Stimulated activated CD4-positive, alpha-beta T cell treated with anti-CD3 and anti-CD28 coated beads, Interleukin-4, amount 100 ng/mL, for 24 hours (primary cell): ENCODE measurements around the gene FBXO22.
"Not testable (repeated sequence)": the region's sequence is repeated elsewhere in the genome, so short reads cannot be mapped to it uniquely, and the experiment has no call there.

Experiments
- DNase-seq: peaks from one replicate; pipeline ENCODE4 v3.0.0-alpha.2; 2020

The FBXO22 gene

DNA sequence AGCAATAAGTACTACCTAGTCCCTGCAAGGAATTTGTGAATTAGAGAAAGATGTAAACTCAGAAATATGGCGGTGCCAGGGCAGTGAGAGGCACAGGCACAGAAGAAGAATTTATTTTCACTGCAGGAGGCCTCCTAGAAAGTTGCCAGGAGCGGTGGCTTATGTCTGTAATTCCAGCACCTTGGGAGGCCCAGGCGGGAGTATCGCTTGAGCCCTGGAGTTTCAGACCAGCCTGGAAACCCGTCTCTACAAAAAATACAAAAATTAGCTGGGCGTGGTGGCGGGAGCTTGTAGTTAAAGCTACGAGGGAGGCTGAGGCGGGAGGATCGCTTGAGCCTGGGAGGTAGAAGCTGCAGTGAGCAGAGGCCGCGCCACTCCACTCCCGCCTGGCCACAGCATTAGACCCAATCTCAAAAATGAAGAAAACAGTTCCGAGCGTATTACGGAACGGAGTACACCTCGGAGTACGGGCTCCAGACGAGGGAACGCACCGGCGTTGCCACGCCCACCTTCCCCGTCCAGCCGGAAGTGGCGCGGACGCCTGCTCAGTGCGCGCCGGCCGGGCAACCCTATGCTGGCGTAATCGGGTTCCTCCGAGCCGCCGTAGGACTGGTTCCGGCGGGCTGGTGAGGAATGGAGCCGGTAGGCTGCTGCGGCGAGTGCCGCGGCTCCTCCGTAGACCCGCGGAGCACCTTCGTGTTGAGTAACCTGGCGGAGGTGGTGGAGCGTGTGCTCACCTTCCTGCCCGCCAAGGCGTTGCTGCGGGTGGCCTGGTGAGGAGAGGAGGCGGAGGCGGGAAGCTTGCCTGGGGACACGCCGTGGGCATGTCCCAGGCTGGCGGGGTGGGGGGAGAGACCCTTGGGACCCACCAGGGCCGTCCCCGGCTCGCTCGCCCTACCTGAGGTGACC lies at the start of gene FBXO22:
Gene FBXO22, plus strand, starts transcription at position 548 of the 909 bp plus-strand sequence. Its CDS starts 86 bp downstream, at position 634.
- peak; percentile 92 for DNase-seq

GRCh38 chr15:75857886-75858285 lies 45.8 kb upstream of the FBXO22 start:
- no peak for DNase-seq

DNA sequence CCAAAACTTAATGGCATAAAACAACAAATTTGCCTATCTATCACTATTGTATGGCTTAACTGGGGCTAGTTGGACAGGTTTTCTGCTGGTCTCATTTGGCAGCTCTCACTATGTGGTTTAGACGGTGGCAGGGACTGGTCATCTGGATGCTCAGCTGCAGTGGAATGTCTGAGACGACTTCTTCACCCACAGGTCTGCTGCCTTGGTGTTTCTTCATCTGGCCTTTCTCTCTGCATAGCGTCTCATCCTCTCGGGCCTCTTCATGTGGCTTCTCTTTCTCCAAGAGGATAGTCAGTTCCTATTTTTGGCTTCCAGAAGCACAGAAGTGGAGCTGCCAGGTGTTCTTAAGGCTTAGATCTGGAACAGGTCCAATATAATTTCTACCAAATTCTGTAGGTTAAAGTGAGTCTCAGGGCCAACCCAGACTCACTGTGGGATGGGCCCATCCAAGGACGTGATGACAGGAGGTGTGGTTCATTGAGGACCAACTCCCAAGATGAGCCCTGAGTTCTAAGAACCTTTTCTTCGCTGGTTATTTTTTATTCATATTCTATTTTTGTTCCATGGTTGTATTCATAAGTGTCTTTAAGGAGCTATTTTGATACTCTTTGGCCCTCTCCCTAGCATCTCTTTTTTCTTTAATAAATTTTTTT lies 41.8 kb upstream of the FBXO22 start:
- no peak for DNase-seq

DNA sequence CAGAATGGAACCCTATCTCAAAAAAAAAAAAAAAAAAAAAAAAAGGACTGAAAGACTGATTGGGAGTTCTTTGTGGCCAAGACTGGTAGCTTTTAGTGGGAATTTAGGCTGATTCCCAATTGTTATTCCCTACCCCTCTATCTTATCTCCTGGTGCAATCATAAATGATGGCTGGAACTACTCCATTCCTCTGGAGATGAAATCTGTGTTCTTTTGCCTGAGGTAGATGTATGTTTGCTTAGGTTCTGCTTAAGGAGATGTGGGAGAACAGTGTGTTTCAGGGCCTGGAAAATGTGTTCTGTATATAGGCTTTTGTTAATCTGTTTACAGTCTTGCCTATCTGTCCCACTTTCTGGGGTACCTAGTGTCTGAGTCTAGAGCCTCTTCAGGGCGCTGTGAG lies 40.9 kb upstream of the FBXO22 start:
- no peak for DNase-seq

DNA sequence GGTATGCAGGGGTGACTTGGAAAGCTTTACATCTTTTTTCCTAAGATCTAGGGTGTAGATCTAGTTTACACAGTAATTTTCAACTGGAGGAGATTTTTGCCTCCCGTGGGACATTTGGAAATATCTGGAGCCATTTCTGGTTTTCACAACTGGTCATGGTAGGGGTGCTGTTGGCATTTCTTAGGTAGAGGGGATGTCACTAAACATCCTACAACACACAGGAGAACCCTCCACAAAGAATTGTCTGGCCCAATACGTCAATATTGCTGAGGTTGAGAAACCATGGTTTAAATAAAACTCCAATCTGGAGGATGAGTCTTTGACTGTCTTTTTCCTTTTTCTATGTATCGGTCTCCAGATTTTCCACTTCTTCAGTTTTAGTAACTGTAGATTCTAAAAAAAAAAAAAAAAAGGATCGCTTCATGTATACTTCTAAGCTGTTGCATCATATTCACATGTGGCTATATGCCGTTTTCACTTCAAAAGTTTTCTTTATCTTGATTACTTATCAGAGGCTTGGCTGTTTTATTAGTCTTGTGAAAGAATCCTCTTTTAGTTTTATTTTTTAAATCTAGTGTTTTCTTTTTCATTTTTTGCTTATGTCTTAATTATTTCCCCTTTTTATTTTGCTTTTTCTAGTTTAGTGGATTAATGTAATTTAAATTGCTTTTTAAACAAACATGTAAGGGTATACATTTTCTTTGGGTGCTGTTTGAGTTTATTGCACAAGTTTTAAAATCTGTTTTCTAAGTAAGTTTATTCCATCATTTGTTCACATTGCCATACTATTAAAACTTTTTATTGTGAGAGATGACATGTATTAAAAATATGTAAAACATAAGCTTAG lies 39.2 kb upstream of the FBXO22 start:
- no peak for DNase-seq

DNA sequence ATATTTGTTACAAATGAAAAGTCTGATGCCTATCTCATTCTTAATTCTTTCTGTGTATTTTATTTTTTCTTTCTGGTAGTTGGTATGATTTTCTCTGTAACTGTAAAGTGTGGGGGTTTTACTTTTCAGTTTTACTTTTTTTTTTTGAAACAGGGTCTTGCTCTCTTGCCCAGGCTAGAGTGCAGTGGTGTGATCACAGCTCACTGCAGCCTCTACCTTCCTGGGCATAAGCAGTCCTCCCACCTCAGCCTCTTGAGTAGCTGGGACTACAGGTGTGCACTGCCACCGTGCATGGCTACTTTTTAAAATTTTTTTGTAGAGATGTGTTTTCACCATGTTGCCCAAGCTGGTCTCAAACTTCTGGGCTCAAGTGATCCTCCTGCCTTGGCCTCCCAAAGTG lies 37.6 kb upstream of the FBXO22 start:
- not testable (repeated sequence) for DNase-seq

GRCh38 chr15:75866916-75867315 lies 36.8 kb upstream of the FBXO22 start:
- DNase-seq: no peak

DNA sequence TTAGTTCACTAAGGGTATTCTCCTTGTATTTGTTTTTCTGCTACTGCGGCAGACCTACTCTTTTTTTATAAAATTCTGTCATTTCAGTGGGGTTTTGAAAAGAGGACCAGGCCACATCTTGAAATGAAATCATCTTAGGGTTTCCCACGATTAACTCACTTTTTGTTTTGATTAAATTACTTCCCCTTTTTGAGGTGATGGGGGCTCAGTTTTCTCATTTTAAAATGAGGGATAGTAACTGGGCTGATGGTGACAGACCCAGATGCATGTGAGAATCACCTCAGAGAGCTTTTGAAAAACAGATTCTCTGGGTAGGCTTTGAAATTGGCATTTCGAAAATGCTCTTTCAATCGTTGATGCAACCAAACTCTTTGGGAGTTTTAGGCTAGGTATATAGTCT lies 36.2 kb upstream of the FBXO22 start:
- DNase-seq: no peak

DNA sequence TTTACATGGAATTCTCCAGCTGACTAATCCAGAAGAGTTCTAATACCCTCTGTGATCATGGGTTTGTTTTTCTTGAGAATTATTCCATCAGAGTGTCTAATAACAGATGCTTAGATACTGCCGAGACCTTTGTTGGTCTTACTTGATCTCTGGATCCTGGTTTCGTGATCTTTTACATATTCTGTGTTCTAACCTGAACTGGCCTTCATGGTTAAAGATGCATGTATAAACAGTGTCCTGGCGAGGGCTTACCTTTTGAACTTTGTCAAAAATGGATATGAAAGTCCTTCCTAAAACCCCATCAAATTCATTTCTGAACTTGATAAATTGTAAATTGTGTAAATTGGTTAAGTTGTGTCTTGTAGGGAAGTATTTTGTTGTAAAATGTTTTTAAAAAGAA lies 35.7 kb upstream of the FBXO22 start:
- no peak for DNase-seq

DNA sequence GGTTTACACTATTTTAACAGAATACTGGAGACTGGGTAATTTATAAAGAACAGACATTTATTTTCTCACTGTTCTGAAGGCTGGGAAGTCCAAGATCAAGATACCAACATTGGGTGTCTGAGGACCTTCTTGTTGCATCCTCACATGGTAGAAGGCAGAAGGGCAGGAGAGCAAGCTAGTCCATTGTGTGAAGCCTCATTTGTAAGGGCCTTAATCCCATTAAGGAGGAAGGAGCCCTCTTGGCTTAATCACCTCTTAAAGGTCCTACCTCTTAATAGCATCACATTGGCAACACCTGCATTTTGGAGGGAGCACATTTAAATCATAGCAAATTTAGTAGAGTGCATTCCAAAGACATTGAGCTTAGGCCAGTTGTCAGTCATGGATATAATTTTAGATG lies 34.2 kb upstream of the FBXO22 start:
- no peak for DNase-seq

DNA sequence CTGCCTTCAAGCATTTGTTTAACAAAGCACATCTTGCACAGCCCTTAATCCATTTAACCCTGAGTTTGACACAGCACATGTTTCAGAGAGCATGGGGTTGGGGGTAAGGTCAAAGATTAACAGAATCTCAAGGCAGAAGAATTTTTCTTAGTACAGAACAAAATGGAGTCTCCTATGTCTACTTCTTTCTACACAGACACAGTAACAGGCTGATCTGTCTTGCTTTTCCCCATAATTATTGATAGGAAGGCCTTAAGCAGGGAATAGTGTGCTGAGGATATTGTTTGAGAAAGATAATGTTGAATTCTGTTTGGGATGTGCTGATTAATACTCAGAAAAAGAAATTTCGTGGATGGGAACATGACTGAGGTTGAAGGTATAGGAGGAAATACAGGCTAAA lies 32.1 kb upstream of the FBXO22 start:
- not testable (repeated sequence) for DNase-seq

DNA sequence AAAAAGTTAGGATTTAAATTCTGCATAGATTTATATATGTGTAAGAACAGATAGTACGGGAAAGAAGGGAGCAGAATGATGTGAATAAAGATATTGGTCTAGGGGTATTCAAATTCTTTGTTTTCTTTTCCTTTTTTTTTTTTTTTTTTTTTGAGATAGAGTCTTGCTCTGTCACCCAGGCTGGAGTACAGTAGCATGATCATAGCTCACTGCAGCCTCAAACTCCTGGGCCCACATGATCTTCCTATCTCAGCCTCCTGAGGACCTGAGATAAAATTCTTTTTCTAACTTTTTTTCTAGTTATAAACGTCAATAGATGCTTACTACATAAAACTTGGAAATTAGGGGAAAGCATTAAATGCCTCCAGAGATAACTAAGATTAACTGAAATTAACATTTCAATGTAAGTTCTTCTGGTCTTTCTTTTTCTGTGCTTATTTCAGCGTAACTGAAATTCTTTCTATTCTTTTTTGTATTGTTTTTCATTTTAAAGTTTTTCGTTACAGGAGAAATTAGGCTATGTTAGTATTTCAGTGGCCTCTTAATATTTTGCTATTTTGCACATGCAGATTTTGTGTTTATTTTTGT lies 31.2 kb upstream of the FBXO22 start:
- DNase-seq: no peak

DNA sequence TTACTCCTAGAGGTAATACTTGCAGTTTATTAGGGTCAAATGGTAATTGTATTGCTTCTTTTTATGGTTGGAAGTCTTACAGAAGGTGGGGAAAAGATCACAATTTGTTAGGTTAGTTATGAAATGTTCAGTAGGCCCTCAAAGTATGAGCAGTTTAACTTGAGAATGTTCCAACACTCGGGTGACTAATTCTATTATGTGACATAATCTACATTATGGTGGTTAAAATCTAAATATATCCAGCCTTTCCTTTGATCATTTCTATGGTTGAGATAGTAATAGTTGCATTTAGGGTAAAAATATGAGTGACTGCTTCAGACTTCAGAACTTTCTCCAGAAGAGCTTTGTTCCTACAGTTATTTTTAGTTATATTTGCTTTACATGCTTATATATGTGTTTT lies 19.6 kb upstream of the FBXO22 start:
- no peak for DNase-seq

- no peak for DNase-seq
These were observed 16.5 kb upstream of the FBXO22 start for GRCh38 chr15:75887178-75887577.

DNA sequence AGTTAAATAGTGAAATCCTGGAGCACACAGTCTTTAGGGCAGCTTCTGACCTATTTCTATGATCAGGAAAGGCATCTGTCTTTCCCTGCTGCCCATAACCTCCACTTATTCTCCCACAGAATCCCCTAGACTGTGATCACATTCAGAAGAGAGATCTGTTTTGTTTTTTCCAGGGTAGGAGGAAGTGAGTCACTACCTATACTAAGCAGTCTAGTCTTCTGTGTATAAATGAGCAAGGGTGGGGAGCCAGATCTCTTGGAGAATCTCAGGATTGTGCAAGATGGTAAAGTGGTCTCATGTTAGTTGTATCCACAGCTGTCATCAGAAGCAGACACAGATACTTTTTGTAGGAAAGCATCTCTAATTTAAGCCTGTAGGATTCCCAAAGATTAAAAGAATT lies 11.8 kb upstream of the FBXO22 start:
- DNase-seq: no peak

DNA sequence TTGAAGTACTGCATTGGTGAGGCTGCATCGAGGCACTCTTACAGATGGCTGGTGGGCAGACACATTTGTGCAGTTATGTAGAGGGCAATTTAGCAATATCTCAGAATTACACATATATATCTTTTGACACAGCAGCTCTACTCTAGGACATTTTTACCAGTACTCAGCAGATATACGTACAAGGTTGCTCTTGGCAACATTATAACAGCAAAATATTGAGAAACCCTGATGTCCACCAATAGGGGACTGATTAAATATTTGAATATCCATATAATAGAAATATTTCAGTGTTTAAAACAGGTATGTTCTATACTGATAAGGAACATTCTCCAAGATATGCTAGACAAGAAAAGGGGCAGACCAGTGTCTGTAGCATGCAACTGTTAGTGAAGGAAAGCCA lies 7.9 kb upstream of the FBXO22 start:
- DNase-seq: no peak

DNA sequence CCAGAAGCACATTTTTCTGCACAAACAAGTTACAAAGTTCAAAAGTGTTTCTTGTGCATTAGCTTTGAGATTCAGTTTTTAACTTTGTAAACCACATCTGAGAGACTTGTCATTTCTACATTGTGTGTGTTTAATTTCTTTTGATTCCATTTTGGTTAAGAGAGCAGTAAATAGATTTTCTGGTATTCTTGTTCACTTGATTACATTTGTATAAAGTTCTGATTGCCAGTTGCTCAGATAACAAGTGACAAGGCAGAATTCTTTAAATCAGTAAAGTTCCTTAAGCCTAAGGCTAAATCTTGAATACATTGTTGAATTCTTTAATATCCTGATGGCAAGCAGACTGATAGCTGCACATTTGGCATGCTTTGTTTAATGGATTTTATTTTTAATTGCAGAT lies 3.1 kb upstream of the FBXO22 start:
- no peak for DNase-seq

- DNase-seq: no peak
These were observed 1.5 kb upstream of the FBXO22 start for GRCh38 chr15:75902129-75902557.

- DNase-seq: no peak
These were observed 1.6 kb downstream of the FBXO22 start for GRCh38 chr15:75905231-75905630.

DNA sequence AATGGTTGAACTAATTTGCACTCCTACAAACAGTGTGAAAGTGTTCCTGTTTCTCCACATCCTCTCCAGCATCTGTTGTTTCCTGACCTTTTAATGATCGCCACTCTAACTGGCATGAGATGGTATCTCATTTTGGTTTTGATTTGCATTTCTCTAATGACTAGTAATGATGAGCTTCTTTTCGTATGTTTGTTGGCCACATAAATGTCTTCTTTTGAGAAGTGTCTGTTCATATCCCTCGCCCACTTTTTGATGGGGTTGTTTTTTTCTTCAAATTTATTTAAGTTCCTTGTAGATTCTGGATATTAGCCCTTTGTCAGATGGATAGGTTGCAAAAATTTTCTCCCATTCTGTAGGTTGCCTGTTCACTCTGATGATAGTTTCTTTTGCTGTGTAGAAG lies 6.7 kb downstream of the FBXO22 start:
- DNase-seq: not testable (repeated sequence)

GRCh38 chr15:75916978-75917377 lies 13.3 kb downstream of the FBXO22 start:
- DNase-seq: no peak

GRCh38 chr15:75918135-75918534 lies 14.5 kb downstream of the FBXO22 start:
- DNase-seq: no peak

DNA sequence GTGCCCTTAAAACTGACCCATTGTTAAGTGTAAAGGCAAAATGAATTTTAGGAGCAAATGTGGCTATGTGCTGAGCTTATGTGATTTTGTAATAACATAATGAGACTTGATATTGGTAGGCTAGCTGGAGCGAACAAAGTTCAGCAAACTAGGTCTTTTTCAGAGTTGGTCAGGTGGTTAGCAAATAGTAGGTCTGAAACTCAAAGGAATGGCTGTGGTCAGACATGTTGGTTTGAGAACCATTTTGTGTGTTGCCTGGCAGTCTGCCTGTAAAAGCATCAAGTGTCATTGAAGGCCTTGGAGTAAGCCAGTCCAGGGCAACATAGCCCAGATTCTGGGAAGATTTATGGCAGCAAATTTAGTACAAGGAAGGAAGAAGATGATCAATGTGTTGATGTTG lies 16.4 kb downstream of the FBXO22 start:
- no peak for DNase-seq
